Measurements from ENCODE around the gene MYO9B. TPM values are rescaled to one million over a fixed set of nuclear protein-coding genes. Genes with fewer than 3 reads are reported as not detected.
A peak's percentile ranks its signal among the peaks of the same experiment; 100 is the strongest.

Gene MYO9B
- total and polyA plus RNA-seq, 11 donors, result 24.2 to 89.4 (median 31.3) TPM

GRCh38 chr19:17077447-17078028 is 2.0 kb downstream of the MYO9B start:
- Histone ChIP-seq H3K4me1 (peaks cover 0 to 79% (median 53%) of the 10 kb centered on the region in 12 donors), H3K27me3 (no peaks in the 10 kb centered on the region), H3K4me3 (peak overlapping the region in 7 of 12 donors; percentile 58 to 83 (median 76)), H3K27ac (peak overlapping the region in 5 of 12 donors; percentile 78 to 90 (median 83)), H3K9me3 (no peaks in the 10 kb centered on the region), H3K36me3 (peaks cover 0 to 9% (median 0%) of the 10 kb centered on the region in 9 donors)
- intact Hi-C loops (cut with DNase I), result loop anchor here in 7 of 10 donors (2.0 to 10.0 kb wide), 8 partner anchors 57 to 187 kb away; partner anchors contain the start of genes OCEL1 (in 2 of the 7), BABAM1 (in 1 of the 7), USE1 (in 1 of the 7) and USHBP1 (in 1 of the 7)
- 86 to 90% (median 87%) methylated on average over 17 of the region's 17 CpGs for WGBS, 4 donors
- no peak for TF ChIP-seq POLR2A (IDR thresholded peaks at IDR 0.05)
- TF ChIP-seq, protein P1, sequence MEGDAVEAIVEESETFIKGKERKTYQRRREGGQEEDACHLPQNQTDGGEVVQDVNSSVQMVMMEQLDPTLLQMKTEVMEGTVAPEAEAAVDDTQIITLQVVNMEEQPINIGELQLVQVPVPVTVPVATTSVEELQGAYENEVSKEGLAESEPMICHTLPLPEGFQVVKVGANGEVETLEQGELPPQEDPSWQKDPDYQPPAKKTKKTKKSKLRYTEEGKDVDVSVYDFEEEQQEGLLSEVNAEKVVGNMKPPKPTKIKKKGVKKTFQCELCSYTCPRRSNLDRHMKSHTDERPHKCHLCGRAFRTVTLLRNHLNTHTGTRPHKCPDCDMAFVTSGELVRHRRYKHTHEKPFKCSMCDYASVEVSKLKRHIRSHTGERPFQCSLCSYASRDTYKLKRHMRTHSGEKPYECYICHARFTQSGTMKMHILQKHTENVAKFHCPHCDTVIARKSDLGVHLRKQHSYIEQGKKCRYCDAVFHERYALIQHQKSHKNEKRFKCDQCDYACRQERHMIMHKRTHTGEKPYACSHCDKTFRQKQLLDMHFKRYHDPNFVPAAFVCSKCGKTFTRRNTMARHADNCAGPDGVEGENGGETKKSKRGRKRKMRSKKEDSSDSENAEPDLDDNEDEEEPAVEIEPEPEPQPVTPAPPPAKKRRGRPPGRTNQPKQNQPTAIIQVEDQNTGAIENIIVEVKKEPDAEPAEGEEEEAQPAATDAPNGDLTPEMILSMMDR (IDR thresholded peaks at IDR 0.05), result no peak
- DNase-seq (no peak), ATAC-seq (no peak)

DNA sequence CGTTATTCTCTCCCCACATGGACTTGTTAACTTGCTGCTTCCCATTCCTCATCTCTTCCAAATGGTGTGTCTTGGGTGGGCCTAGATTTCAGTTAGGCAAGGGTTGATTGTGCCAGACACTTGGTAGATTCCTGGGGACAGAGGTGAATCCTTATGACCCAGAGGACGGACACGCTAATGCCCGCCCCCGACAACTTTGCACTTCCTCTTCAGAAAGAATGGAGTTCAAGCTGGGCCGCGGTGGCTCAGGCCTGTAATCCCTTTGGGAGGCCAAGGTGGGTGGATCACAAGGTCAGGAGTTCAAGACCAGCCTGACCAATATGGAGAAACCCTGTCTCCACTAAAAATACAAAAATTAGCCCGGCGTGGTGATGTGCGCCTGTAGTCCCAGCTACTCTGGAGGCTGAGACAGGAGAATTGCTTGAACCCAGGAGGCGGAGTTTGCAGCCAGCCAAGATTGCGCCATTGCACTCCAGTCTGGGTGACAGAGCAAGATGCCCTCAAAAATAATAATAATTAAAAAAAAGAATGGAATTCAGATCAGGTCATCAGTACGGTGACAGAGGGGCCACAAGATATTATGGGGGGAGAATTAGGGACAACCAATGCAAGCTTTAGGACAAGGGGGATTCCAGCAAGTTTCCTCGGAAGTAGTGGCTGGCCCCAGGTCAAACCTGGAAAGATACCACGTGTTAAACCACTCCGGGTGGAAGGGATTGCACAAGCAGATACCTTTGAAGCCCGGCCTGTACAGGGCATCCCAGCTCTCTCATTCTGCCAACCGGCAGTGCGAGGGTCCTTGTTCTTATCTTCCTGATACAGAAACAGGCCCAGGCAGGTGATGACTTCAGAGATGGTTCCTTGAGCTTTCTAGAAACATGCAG is 2.7 kb downstream of the MYO9B start:
- intact Hi-C loops (cut with DNase I), result loop anchor here in 6 of 10 donors (5.0 to 10.0 kb wide), 7 partner anchors 59 to 187 kb away; partner anchors contain the start of genes OCEL1 (in 2 of the 6), BABAM1 (in 1 of the 6), USE1 (in 1 of the 6) and USHBP1 (in 1 of the 6)
- ATAC-seq (no peak), DNase-seq (no peak)
- H3K27ac ChIP-seq, result peak overlapping the region in 4 of 12 donors; percentile 86 to 93 (median 88)
- WGBS, 4 donors, result 71 to 80% (median 77%) methylated on average over 19 of the region's 19 CpGs
- H3K36me3 ChIP-seq, result peaks cover 0 to 8% (median 0%) of the 10 kb centered on the region in 9 donors
- TF ChIP-seq, protein P1 (IDR thresholded peaks at IDR 0.05), result no peak
- no peak for TF ChIP-seq POLR2A (IDR thresholded peaks at IDR 0.05)
- no peaks in the 10 kb centered on the region for H3K9me3 ChIP-seq
- peaks cover 0 to 81% (median 60%) of the 10 kb centered on the region in 12 donors for H3K4me1 ChIP-seq
- peak overlapping the region in 1 of 12 donors; percentile 83 for H3K4me3 ChIP-seq
- H3K27me3 ChIP-seq, result no peaks in the 10 kb centered on the region

DNA sequence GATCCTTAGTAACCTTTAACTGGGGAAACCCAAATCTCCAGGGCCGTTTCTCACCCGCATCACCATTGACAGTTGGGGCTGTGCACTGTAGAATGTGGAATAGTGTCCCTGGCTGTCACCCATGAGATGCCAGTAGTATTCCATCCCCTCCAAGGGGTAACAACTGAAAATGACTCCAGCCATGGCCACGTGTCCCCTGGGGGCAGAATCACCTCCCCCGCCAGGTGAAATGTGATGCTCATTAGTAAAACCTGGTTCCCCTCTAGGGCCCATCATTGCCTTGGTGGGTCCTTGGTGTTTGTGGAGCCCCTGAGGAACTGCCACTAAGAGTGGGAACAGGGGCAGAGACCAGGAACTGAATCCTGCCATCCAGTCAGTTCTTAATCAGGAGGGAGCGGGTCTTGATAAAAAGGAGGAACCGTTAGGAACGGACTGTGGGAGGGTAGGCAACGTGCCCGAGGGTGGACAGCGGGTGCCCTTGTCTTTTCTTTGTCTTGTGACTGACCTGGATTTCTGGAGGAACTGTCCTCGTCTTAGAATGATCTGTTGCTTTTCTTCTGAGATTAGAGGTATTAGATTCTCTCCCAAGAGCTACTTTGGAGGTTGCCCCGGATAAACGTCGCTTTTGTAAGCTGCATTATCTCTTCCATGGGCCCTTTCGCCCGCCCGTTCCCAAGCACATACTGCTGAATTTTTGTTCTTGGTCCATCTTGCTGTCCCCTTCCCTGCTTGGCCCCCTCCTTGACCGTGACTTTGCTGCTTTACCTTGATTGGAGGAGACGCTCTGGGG is 3.5 kb downstream of the MYO9B start:
- Histone ChIP-seq H3K4me1 (peaks cover 0 to 78% (median 56%) of the 10 kb centered on the region in 12 donors), H3K4me3 (peak overlapping the region in 9 of 12 donors; percentile 33 to 56 (median 39)), H3K27me3 (no peaks in the 10 kb centered on the region), H3K27ac (peak overlapping the region; percentile 36 to 93 (median 76)), H3K36me3 (peaks cover 0 to 6% (median 0%) of the 10 kb centered on the region in 9 donors), H3K9me3 (no peaks in the 10 kb centered on the region)
- 52 to 61% (median 56%) methylated on average over 19 of the region's 19 CpGs for WGBS, 4 donors
- DNase-seq (no peak), ATAC-seq (no peak)
- intact Hi-C loops (cut with DNase I), result loop anchor here in 6 of 10 donors (5.0 to 10.0 kb wide), 7 partner anchors 58 to 186 kb away; partner anchors contain the start of genes OCEL1 (in 2 of the 6), BABAM1 (in 1 of the 6), USE1 (in 1 of the 6) and USHBP1 (in 1 of the 6)
- TF ChIP-seq, protein P1 (IDR thresholded peaks at IDR 0.05), result no peak
- TF ChIP-seq POLR2A (IDR thresholded peaks at IDR 0.05), result no peak

Measured in heart left ventricle (tissue), 16 donors.